DND-41 (cell line): Measurements from ENCODE around the gene NXNL1.

Experiments used
- CTCF ChIP-seq: IDR thresholded peaks from 2 replicates; pipeline ENCODE4 v1.5.1; 2012; ENCODE audit warnings: borderline replicate concordance, low read length, moderate library complexity, mild to moderate bottlenecking; ENCODE audit not compliant: poor library complexity, severe bottlenecking; ENCODE audit errors: extremely low read depth
- EZH2 ChIP-seq: IDR thresholded peaks from 3 replicates; pipeline ENCODE4 v1.6.1; 2012; ENCODE audit warnings: borderline replicate concordance, low read depth, mild to moderate bottlenecking, moderate library complexity, low read length, inconsistent platforms; ENCODE audit not compliant: severe bottlenecking

- no peak for TF ChIP-seq CTCF
- no peak for TF ChIP-seq EZH2
Observed at GRCh38 chr19:17431417-17431816, 29.3 kb downstream of the NXNL1 start.
